GM10248 (cell line): ENCODE results near the gene CENPW.

ENCODE experiments used
- CTCF ChIA-PET: fragments of 300-600 bp; sonication (Branson Sonifier 250); formaldehyde crosslinking; extraction: SDS; loops from one replicate; lab custom pipeline; 2021; ENCODE audit warnings: antibody characterized with exemption; lab: Yijun Ruan, JAX
- POLR2A ChIA-PET: fragments of 350-650 bp; sonication (Branson Sonifier 250); formaldehyde crosslinking; extraction: SDS; loops from one replicate; lab custom pipeline; 2020; ENCODE audit warnings: antibody characterized with exemption; lab: Yijun Ruan, JAX
- DNase-seq: peaks from one replicate; pipeline ENCODE4 v3.0.0; 2012; ENCODE audit errors: extremely low spot score
- CTCF ChIP-seq: IDR thresholded peaks from 2 replicates; pipeline ENCODE4 v1.5.1; 2012; ENCODE audit warnings: mild to moderate bottlenecking, low read depth; ENCODE audit errors: extremely low read depth, missing control alignments, control extremely low read depth

CENPW gene

GRCh38 chr6:126377594-126378153 lies 37.8 kb downstream of the CENPW start:
- no peak for DNase-seq
- ChIA-PET POLR2A (no interaction called here), CTCF (no interaction called here)
- no peak for TF ChIP-seq CTCF

GRCh38 chr6:126380072-126380583 lies 40.2 kb downstream of the CENPW start:
- ChIA-PET POLR2A (no interaction called here), CTCF (no interaction called here)
- no peak for TF ChIP-seq CTCF
- DNase-seq = no peak

- ChIA-PET POLR2A (no interaction called here), CTCF (no interaction called here)
- DNase-seq = no peak
- no peak for TF ChIP-seq CTCF
Measured at GRCh38 chr6:126381498-126381897, 41.6 kb downstream of the CENPW start.

GRCh38 chr6:126383203-126383602 lies 43.3 kb downstream of the CENPW start:
- POLR2A ChIA-PET = no interaction called here
- no peak for TF ChIP-seq CTCF
- no peak for DNase-seq
- CTCF ChIA-PET = interaction anchor here (1.1 kb wide), 1 partner anchor 43 kb away, joined by 3 read pairs; no protein-coding TSS in a partner anchor

GRCh38 chr6:126385536-126385935 lies 45.6 kb downstream of the CENPW start:
- ChIA-PET POLR2A (no interaction called here), CTCF (no interaction called here)
- no peak for DNase-seq
- no peak for TF ChIP-seq CTCF

GRCh38 chr6:126388104-126388598 lies 48.2 kb downstream of the CENPW start:
- CTCF ChIA-PET = interaction anchor here (1.5 kb wide), 1 partner anchor 14 kb away, joined by 4 read pairs; no protein-coding TSS in a partner anchor

More at GRCh38 chr6:126388104-126388598, 48.2 kb downstream of the CENPW start:
- no peak for DNase-seq
- POLR2A ChIA-PET = no interaction called here
- no peak for TF ChIP-seq CTCF
